ENCODE measurements around the gene PTGER3.
"Not testable (repeated sequence)": the region's sequence is repeated elsewhere in the genome, so short reads cannot be mapped to it uniquely, and the experiment has no call there.

Gene PTGER3

GRCh38 chr1:71002709-71003475 is 44.7 kb downstream of the PTGER3 start:
- no peak for DNase-seq (ENCODE audit: low read depth)

GRCh38 chr1:71001624-71002023 is 46.0 kb downstream of the PTGER3 start:
- DNase-seq (ENCODE audit: low read depth), result no peak

GRCh38 chr1:70997793-70998192 is 49.8 kb downstream of the PTGER3 start:
- DNase-seq (ENCODE audit: low read depth), result no peak

- DNase-seq (ENCODE audit: low read depth), result no peak
Measured at GRCh38 chr1:70994753-70995268, 52.8 kb downstream of the PTGER3 start.

GRCh38 chr1:70993798-70994197 is 53.8 kb downstream of the PTGER3 start:
- no peak for DNase-seq (ENCODE audit: low read depth)

GRCh38 chr1:70992521-70992920 is 55.1 kb downstream of the PTGER3 start:
- DNase-seq (ENCODE audit: low read depth), result no peak

- DNase-seq (ENCODE audit: low read depth), result no peak
Measured at GRCh38 chr1:70990469-70991253, 57.0 kb downstream of the PTGER3 start.

GRCh38 chr1:70987497-70987896 is 60.1 kb downstream of the PTGER3 start:
- DNase-seq (ENCODE audit: low read depth), result no peak

- DNase-seq (ENCODE audit: low read depth), result not testable (repeated sequence)
Measured at GRCh38 chr1:70985776-70986225, 61.8 kb downstream of the PTGER3 start.

GRCh38 chr1:70985278-70985677 is 62.3 kb downstream of the PTGER3 start:
- not testable (repeated sequence) for DNase-seq (ENCODE audit: low read depth)

- DNase-seq (ENCODE audit: low read depth), result no peak
Measured at GRCh38 chr1:70980361-70980760, 67.3 kb downstream of the PTGER3 start.

- no peak for DNase-seq (ENCODE audit: low read depth)
Measured at GRCh38 chr1:70979881-70980280, 67.7 kb downstream of the PTGER3 start.

- DNase-seq (ENCODE audit: low read depth), result no peak
Measured at GRCh38 chr1:70979313-70979712, 68.3 kb downstream of the PTGER3 start.

- no peak for DNase-seq (ENCODE audit: low read depth)
Measured at GRCh38 chr1:70978623-70979022, 69.0 kb downstream of the PTGER3 start.

- DNase-seq (ENCODE audit: low read depth), result no peak
Measured at GRCh38 chr1:70977575-70977974, 70.0 kb downstream of the PTGER3 start.

GRCh38 chr1:70977041-70977440 is 70.6 kb downstream of the PTGER3 start:
- no peak for DNase-seq (ENCODE audit: low read depth)

GRCh38 chr1:70973754-70974153 is 73.9 kb downstream of the PTGER3 start:
- no peak for DNase-seq (ENCODE audit: low read depth)

- no peak for DNase-seq (ENCODE audit: low read depth)
Measured at GRCh38 chr1:70970407-70970806, 77.2 kb downstream of the PTGER3 start.

GRCh38 chr1:70966018-70966638 is 81.5 kb downstream of the PTGER3 start:
- DNase-seq (ENCODE audit: low read depth), result no peak

GRCh38 chr1:70963374-70963773 is 84.2 kb downstream of the PTGER3 start:
- DNase-seq (ENCODE audit: low read depth), result no peak

- DNase-seq (ENCODE audit: low read depth), result no peak
Measured at GRCh38 chr1:70961374-70961975, 86.1 kb downstream of the PTGER3 start.

- no peak for DNase-seq (ENCODE audit: low read depth)
Measured at GRCh38 chr1:70948396-70949017, 99.1 kb downstream of the PTGER3 start.
